Measurements from ENCODE around the gene RBM5.

GRCh38 chr3:50122661-50123391 lies 34.1 kb downstream of the RBM5 start:
- TF ChIP-seq POLR2AphosphoS2 (IDR thresholded peaks at IDR 0.05; ENCODE audit: low read depth, low read length) = peak; percentile 26; the same call in 1 of the 2 replicates
- TF ChIP-seq, protein P1, sequence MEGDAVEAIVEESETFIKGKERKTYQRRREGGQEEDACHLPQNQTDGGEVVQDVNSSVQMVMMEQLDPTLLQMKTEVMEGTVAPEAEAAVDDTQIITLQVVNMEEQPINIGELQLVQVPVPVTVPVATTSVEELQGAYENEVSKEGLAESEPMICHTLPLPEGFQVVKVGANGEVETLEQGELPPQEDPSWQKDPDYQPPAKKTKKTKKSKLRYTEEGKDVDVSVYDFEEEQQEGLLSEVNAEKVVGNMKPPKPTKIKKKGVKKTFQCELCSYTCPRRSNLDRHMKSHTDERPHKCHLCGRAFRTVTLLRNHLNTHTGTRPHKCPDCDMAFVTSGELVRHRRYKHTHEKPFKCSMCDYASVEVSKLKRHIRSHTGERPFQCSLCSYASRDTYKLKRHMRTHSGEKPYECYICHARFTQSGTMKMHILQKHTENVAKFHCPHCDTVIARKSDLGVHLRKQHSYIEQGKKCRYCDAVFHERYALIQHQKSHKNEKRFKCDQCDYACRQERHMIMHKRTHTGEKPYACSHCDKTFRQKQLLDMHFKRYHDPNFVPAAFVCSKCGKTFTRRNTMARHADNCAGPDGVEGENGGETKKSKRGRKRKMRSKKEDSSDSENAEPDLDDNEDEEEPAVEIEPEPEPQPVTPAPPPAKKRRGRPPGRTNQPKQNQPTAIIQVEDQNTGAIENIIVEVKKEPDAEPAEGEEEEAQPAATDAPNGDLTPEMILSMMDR (IDR thresholded peaks at IDR 0.05 in 2 of 3, conservative IDR thresholded peaks at IDR 0.05 in 1 of 3; ENCODE audit: control insufficient read depth in 2 of 3, extremely low read depth in 1 of 3, insufficient read depth in 1 of 3, low read depth in 3 of 3, low read length in 3 of 3) = no peak
- TF ChIP-seq BRCA1 (IDR thresholded peaks at IDR 0.05; ENCODE audit: low read depth, low read length) = no peak
- no peak for TF ChIP-seq CHD1 (IDR thresholded peaks at IDR 0.05; ENCODE audit: low read depth, low read length)
- TF ChIP-seq ELK1 (IDR thresholded peaks at IDR 0.05; ENCODE audit: low read depth, low read length) = no peak
